ENCODE data around the gene EXTL1. TPM values are rescaled to one million over a fixed set of nuclear protein-coding genes. Genes with fewer than 3 reads are reported as not detected.

Gene EXTL1
- total and polyA plus RNA-seq, 10 of the 15 experiments (the other 5 are each of a cell fraction or from before 2014, with no cell fraction given), result not detected

DNA sequence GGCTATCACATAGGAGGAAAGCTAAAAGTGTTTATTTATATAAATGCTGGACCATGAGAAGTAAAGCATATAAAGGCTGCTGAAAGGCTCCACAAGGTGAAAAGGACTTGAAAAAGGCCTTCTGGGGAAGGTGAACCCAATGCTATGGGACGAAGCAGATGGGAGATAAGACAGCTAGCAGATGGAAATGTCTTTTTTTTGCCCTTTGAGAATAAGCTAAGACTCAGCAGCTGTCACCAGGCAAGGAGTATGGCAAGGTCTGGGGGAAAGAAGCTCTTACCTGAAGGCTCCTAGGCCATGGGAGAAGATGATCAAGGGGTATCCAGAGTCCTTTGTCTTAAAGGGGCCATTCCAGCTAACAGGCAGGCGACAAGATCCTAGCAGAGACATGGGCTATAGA, 33.6 kb upstream of the EXTL1 start (continued):
- TF ChIP-seq, protein P1, sequence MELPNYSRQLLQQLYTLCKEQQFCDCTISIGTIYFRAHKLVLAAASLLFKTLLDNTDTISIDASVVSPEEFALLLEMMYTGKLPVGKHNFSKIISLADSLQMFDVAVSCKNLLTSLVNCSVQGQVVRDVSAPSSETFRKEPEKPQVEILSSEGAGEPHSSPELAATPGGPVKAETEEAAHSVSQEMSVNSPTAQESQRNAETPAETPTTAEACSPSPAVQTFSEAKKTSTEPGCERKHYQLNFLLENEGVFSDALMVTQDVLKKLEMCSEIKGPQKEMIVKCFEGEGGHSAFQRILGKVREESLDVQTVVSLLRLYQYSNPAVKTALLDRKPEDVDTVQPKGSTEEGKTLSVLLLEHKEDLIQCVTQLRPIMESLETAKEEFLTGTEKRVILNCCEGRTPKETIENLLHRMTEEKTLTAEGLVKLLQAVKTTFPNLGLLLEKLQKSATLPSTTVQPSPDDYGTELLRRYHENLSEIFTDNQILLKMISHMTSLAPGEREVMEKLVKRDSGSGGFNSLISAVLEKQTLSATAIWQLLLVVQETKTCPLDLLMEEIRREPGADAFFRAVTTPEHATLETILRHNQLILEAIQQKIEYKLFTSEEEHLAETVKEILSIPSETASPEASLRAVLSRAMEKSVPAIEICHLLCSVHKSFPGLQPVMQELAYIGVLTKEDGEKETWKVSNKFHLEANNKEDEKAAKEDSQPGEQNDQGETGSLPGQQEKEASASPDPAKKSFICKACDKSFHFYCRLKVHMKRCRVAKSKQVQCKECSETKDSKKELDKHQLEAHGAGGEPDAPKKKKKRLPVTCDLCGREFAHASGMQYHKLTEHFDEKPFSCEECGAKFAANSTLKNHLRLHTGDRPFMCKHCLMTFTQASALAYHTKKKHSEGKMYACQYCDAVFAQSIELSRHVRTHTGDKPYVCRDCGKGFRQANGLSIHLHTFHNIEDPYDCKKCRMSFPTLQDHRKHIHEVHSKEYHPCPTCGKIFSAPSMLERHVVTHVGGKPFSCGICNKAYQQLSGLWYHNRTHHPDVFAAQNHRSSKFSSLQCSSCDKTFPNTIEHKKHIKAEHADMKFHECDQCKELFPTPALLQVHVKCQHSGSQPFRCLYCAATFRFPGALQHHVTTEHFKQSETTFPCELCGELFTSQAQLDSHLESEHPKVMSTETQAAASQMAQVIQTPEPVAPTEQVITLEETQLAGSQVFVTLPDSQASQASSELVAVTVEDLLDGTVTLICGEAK (IDR thresholded peaks at IDR 0.05; ENCODE audit: borderline replicate concordance), result no peak
- TF ChIP-seq E4F1 (IDR thresholded peaks at IDR 0.05; ENCODE audit: borderline replicate concordance, partially characterized antibody), result no peak
- TF ChIP-seq, protein P2, sequence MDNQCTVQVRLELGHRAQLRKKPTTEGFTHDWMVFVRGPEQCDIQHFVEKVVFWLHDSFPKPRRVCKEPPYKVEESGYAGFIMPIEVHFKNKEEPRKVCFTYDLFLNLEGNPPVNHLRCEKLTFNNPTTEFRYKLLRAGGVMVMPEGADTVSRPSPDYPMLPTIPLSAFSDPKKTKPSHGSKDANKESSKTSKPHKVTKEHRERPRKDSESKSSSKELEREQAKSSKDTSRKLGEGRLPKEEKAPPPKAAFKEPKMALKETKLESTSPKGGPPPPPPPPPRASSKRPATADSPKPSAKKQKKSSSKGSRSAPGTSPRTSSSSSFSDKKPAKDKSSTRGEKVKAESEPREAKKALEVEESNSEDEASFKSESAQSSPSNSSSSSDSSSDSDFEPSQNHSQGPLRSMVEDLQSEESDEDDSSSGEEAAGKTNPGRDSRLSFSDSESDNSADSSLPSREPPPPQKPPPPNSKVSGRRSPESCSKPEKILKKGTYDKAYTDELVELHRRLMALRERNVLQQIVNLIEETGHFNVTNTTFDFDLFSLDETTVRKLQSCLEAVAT (IDR thresholded peaks at IDR 0.05), result no peak
- no peak for TF ChIP-seq PAX5 (IDR thresholded peaks at IDR 0.05; ENCODE audit: borderline replicate concordance, low read depth, low read length)
- TF ChIP-seq EED (IDR thresholded peaks at IDR 0.05; ENCODE audit: low read depth), result no peak
- TF ChIP-seq NKRF (conservative IDR thresholded peaks at IDR 0.05), result no peak

Measured in GM12878 (cell line).